ENCODE results near the gene SLC9C2.
"Not testable (repeated sequence)": the region's sequence is repeated elsewhere in the genome, so short reads cannot be mapped to it uniquely, and the experiment has no call there.

- not testable (repeated sequence) for TF ChIP-seq CSDC2 (CRISPR knock-in tag; IDR thresholded peaks at IDR 0.05); CSRNP3 (CRISPR knock-in tag; IDR thresholded peaks at IDR 0.05); ARNTL (CRISPR knock-in tag; IDR thresholded peaks at IDR 0.05; ENCODE audit: borderline replicate concordance, low read depth); RARB (CRISPR knock-in tag; IDR thresholded peaks at IDR 0.05); TCF4 (CRISPR knock-in tag; IDR thresholded peaks at IDR 0.05; ENCODE audit: borderline replicate concordance); ZNF70 (CRISPR knock-in tag; IDR thresholded peaks at IDR 0.05); PATZ1 (CRISPR knock-in tag; IDR thresholded peaks at IDR 0.05; ENCODE audit: borderline replicate concordance); CREB5 (CRISPR knock-in tag; IDR thresholded peaks at IDR 0.05; ENCODE audit: low read depth)
Observed at GRCh38 chr1:173642450-173643139, 39.7 kb upstream of the SLC9C2 start.
